ENCODE measurements around the gene DHRS1.

DNA sequence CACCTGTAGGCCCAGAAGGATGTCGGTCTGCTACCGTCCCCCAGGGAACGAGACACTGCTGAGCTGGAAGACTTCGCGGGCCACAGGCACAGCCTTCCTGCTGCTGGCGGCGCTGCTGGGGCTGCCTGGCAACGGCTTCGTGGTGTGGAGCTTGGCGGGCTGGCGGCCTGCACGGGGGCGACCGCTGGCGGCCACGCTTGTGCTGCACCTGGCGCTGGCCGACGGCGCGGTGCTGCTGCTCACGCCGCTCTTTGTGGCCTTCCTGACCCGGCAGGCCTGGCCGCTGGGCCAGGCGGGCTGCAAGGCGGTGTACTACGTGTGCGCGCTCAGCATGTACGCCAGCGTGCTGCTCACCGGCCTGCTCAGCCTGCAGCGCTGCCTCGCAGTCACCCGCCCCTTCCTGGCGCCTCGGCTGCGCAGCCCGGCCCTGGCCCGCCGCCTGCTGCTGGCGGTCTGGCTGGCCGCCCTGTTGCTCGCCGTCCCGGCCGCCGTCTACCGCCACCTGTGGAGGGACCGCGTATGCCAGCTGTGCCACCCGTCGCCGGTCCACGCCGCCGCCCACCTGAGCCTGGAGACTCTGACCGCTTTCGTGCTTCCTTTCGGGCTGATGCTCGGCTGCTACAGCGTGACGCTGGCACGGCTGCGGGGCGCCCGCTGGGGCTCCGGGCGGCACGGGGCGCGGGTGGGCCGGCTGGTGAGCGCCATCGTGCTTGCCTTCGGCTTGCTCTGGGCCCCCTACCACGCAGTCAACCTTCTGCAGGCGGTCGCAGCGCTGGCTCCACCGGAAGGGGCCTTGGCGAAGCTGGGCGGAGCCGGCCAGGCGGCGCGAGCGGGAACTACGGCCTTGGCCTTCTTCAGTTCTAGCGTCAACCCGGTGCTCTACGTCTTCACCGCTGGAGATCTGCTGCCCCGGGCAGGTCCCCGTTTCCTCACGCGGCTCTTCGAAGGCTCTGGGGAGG is 11.3 kb upstream of the DHRS1 start, which contains the start of gene LTB4R:
- TF ChIP-seq, protein P1, sequence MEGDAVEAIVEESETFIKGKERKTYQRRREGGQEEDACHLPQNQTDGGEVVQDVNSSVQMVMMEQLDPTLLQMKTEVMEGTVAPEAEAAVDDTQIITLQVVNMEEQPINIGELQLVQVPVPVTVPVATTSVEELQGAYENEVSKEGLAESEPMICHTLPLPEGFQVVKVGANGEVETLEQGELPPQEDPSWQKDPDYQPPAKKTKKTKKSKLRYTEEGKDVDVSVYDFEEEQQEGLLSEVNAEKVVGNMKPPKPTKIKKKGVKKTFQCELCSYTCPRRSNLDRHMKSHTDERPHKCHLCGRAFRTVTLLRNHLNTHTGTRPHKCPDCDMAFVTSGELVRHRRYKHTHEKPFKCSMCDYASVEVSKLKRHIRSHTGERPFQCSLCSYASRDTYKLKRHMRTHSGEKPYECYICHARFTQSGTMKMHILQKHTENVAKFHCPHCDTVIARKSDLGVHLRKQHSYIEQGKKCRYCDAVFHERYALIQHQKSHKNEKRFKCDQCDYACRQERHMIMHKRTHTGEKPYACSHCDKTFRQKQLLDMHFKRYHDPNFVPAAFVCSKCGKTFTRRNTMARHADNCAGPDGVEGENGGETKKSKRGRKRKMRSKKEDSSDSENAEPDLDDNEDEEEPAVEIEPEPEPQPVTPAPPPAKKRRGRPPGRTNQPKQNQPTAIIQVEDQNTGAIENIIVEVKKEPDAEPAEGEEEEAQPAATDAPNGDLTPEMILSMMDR (IDR thresholded peaks at IDR 0.05) = no peak
- TF ChIP-seq POLR2AphosphoS5 (IDR thresholded peaks at IDR 0.05; ENCODE audit: low read depth, low read length) = no peak
- TF ChIP-seq REST (IDR thresholded peaks at IDR 0.05; ENCODE audit: insufficient read depth in 1 of 2, low read depth in 2 of 2, low read length in 1 of 2) = no peak
- no peak for TF ChIP-seq TCF7L2 (IDR thresholded peaks at IDR 0.05; ENCODE audit: low read depth, low read length)
- no peak for TF ChIP-seq SIN3A (IDR thresholded peaks at IDR 0.05; ENCODE audit: borderline replicate concordance, insufficient read depth, low read depth, low read length)

Measured in Panc1 (cell line).